H9 (cell line): ENCODE results near the gene ATAD2B. TPM values are rescaled to one million over a fixed set of nuclear protein-coding genes. Genes with fewer than 3 reads are reported as not detected.

ENCODE experiments used
- DNase-seq: peaks from one replicate; pipeline ENCODE4 v3.0.0-alpha.2; 2017
- H2AFZ ChIP-seq: one replicate; pipeline ENCODE4 v1.6.1; 2013; ENCODE audit warnings: mild to moderate bottlenecking, low read length, control low read depth, moderate library complexity
- H2AK5ac ChIP-seq: 2 replicates; pipeline ENCODE4 v1.6.1; 2013; ENCODE audit warnings: low read length, control low read depth, mixed read lengths; ENCODE audit not compliant: insufficient read length
- H2BK120ac ChIP-seq: one replicate; pipeline ENCODE4 v1.6.1; 2013; ENCODE audit warnings: low read depth, mild to moderate bottlenecking, low read length, control low read depth, inconsistent platforms; ENCODE audit not compliant: poor library complexity, severe bottlenecking
- H2BK12ac ChIP-seq: 2 replicates; pipeline ENCODE4 v1.6.1; 2013; ENCODE audit warnings: low read length, control low read depth, mixed read lengths, low read depth; ENCODE audit not compliant: insufficient read length
- H2BK15ac ChIP-seq: 2 replicates; pipeline ENCODE4 v1.6.1; 2013; ENCODE audit warnings: low read depth, low read length, control low read depth
- H2BK20ac ChIP-seq: one replicate; pipeline ENCODE4 v1.6.1; 2013; ENCODE audit warnings: low read depth, mild to moderate bottlenecking, low read length, control low read depth, inconsistent platforms; ENCODE audit not compliant: poor library complexity, severe bottlenecking
- H2BK5ac ChIP-seq: 2 replicates; pipeline ENCODE4 v1.6.1; 2013; ENCODE audit warnings: low read length, control low read depth, mixed read lengths; ENCODE audit not compliant: insufficient read length
- H3K14ac ChIP-seq: 2 replicates; pipeline ENCODE4 v1.6.1; 2013; ENCODE audit warnings: low read length, control low read depth; ENCODE audit not compliant: insufficient read depth
- H3K18ac ChIP-seq: 2 replicates; pipeline ENCODE4 v1.6.1; 2013; ENCODE audit warnings: low read depth, mild to moderate bottlenecking, mixed read lengths, low read length, control low read depth; ENCODE audit not compliant: insufficient read length
- H3K23ac ChIP-seq: 2 replicates; pipeline ENCODE4 v1.6.1; 2013; ENCODE audit warnings: low read length, control low read depth, mixed read lengths, low read depth; ENCODE audit not compliant: insufficient read length
- H3K23me2 ChIP-seq: 2 replicates; pipeline ENCODE4 v1.6.1; 2013; ENCODE audit warnings: low read depth, mild to moderate bottlenecking, mixed read lengths, low read length, control low read depth; ENCODE audit not compliant: insufficient read length, poor library complexity, severe bottlenecking
- H3K27ac ChIP-seq: 2 replicates; pipeline ENCODE4 v1.5.1; 2013; ENCODE audit warnings: low read length, control low read depth, mixed read lengths, low read depth; ENCODE audit not compliant: insufficient read length
- H3K27me3 ChIP-seq: 2 replicates; pipeline ENCODE4 v1.6.1; 2013; ENCODE audit warnings: low read length, control low read depth, inconsistent platforms; ENCODE audit not compliant: insufficient read depth
- H3K4ac ChIP-seq: 2 replicates; pipeline ENCODE4 v1.6.1; 2013; ENCODE audit warnings: low read depth, mild to moderate bottlenecking, control low read depth, inconsistent platforms, low read length, moderate library complexity
- H3K4me1 ChIP-seq: 2 replicates; pipeline ENCODE4 v1.6.1; 2013; ENCODE audit warnings: low read length, control low read depth, inconsistent platforms; ENCODE audit not compliant: insufficient read depth
- H3K4me2 ChIP-seq: 2 replicates; pipeline ENCODE4 v1.6.1; 2013; ENCODE audit warnings: low read length, control low read depth, mixed read lengths; ENCODE audit not compliant: insufficient read length, insufficient read depth
- H3K56ac ChIP-seq: 2 replicates; pipeline ENCODE4 v1.6.1; 2013; ENCODE audit warnings: low read depth, mild to moderate bottlenecking, mixed read lengths, low read length, control low read depth; ENCODE audit not compliant: insufficient read length
- H3K79me1 ChIP-seq: 2 replicates; pipeline ENCODE4 v1.6.1; 2013; ENCODE audit warnings: low read depth, mild to moderate bottlenecking, moderate library complexity, low read length, control low read depth, inconsistent platforms; ENCODE audit not compliant: insufficient read depth, poor library complexity, severe bottlenecking
- H3K79me2 ChIP-seq: 2 replicates; pipeline ENCODE4 v1.6.1; 2013; ENCODE audit warnings: low read length, control low read depth, inconsistent platforms; ENCODE audit not compliant: insufficient read depth
- H3K9ac ChIP-seq: 2 replicates; pipeline ENCODE4 v1.6.1; 2013; ENCODE audit warnings: low read length, control low read depth, mixed read lengths; ENCODE audit not compliant: insufficient read length; ENCODE audit errors: extremely low read depth
- H3K9me3 ChIP-seq: one replicate; pipeline ENCODE4 v1.6.1; 2013; ENCODE audit warnings: low read depth, low read length, inconsistent platforms; ENCODE audit not compliant: control insufficient read depth
- H3T11ph ChIP-seq: one replicate; pipeline ENCODE4 v1.6.1; 2013; ENCODE audit warnings: mild to moderate bottlenecking, low read length, control low read depth, inconsistent platforms
- H4K20me1 ChIP-seq: one replicate; pipeline ENCODE4 v1.6.1; 2013; ENCODE audit not compliant: control insufficient read depth, insufficient read length, insufficient read depth
- H4K5ac ChIP-seq: 2 replicates; pipeline ENCODE4 v1.6.1; 2013; ENCODE audit warnings: low read depth, mild to moderate bottlenecking, mixed read lengths, low read length, control low read depth; ENCODE audit not compliant: insufficient read length
- H4K8ac ChIP-seq: replicated peaks from 2 replicates; pipeline ENCODE4 v1.6.1; 2013; ENCODE audit warnings: low read length, control low read depth, mixed read lengths, low read depth; ENCODE audit not compliant: insufficient read length
- H4K91ac ChIP-seq: 2 replicates; pipeline ENCODE4 v1.6.1; 2013; ENCODE audit warnings: low read depth, mild to moderate bottlenecking, moderate library complexity, mixed read lengths, low read length, control low read depth; ENCODE audit not compliant: insufficient read length
- H3K27ac Mint-ChIP-seq, 3 experiments: 2 replicates in 2 of 3; 3 replicates in 1 of 3; pipeline ENCODE4 v1.8.0; 2020 to 2021; ENCODE audit warnings: mixed read lengths in 3 of 3, mild to moderate bottlenecking in 1 of 3, moderate library complexity in 1 of 3
- H3K27me3 Mint-ChIP-seq: 2 replicates; pipeline ENCODE4 v1.8.0; 2021; ENCODE audit warnings: low read depth, mild to moderate bottlenecking, moderate library complexity, mixed read lengths
- H3K36me3 Mint-ChIP-seq, 3 experiments: 2 replicates in 2 of 3; 3 replicates in 1 of 3; pipeline ENCODE4 v1.8.0; 2020 to 2021; ENCODE audit warnings: low read depth in 3 of 3, mixed read lengths in 3 of 3; ENCODE audit not compliant: insufficient read depth in 1 of 3
- H3K4me1 Mint-ChIP-seq, 2 experiments: 2 replicates each; pipeline ENCODE4 v1.8.0; 2020; ENCODE audit warnings: mixed read lengths in 2 of 2
- H3K4me3 Mint-ChIP-seq, 2 experiments: 2 replicates in 1 of 2; 3 replicates in 1 of 2; pipeline ENCODE4 v1.8.0; 2020 to 2021; ENCODE audit warnings: mild to moderate bottlenecking in 2 of 2, mixed read lengths in 2 of 2, moderate library complexity in 1 of 2
- H3K9me3 Mint-ChIP-seq, 2 experiments: 2 replicates in 1 of 2; 3 replicates in 1 of 2; pipeline ENCODE4 v1.8.0; 2020; ENCODE audit warnings: mild to moderate bottlenecking in 2 of 2, mixed read lengths in 2 of 2, moderate library complexity in 1 of 2
- CTCF ChIP-seq: fragments of 200-600 bp; sonication (generic); conservative IDR thresholded peaks from 3 replicates; pipeline ENCODE4 v1.8.0; 2021; ENCODE audit warnings: antibody characterized with exemption, mild to moderate bottlenecking
- WGBS: extraction: QIAGEN DNeasy Blood & Tissue Kit; methylation state at CpG from one replicate; pipeline ENCODE4 v1.1.7; 2013; ENCODE audit warnings: missing lambda C conversion rate, low lambda C conversion rate, mixed read lengths; ENCODE audit not compliant: insufficient read length; ENCODE audit errors: extremely low coverage; 5-methylcytosine and 5-hydroxymethylcytosine counted together
- total RNA-seq: library from RNA; stranded (reverse); gene quantifications from 2 replicates; pipeline ENCODE4 v1.2.1, GENCODE V29; 2021

ATAD2B gene
- total RNA-seq, 1 experiment from 2014 or later = 21.4 TPM

- WGBS = no CpG with 5 or more reads among the region's 9 CpGs
- Histone ChIP-seq H3K79me2 (no peaks in the 10 kb centered on the region), H3K23me2 (no peaks in the 10 kb centered on the region), H3K27me3 (no peaks in the 10 kb centered on the region), H2BK15ac (no peak overlapping the region), H4K20me1 (no peaks in the 10 kb centered on the region), H3K4me2 (no peak overlapping the region), H3K23ac (no peak overlapping the region), H3K9ac (no peak overlapping the region), H3K4ac (no peak overlapping the region), H4K91ac (no peak overlapping the region), H4K8ac (no peak overlapping the region), H2BK120ac (no peak overlapping the region), H2AK5ac (no peak overlapping the region), H3K56ac (no peak overlapping the region), H3K14ac (no peak overlapping the region), H3K18ac (no peak overlapping the region), H2BK12ac (no peak overlapping the region), H3K9me3 (no peaks in the 10 kb centered on the region), H3T11ph (no peak overlapping the region), H4K5ac (no peak overlapping the region), H2BK5ac (no peak overlapping the region), H3K27ac (no peak overlapping the region), H3K4me1 (no peaks in the 10 kb centered on the region), H3K79me1 (no peaks in the 10 kb centered on the region), H2BK20ac (no peak overlapping the region), H2AFZ (no peak overlapping the region)
- H3K27me3 Mint-ChIP-seq = no peaks in the 10 kb centered on the region
- no peak overlapping the region for H3K27ac Mint-ChIP-seq
- H3K4me1 Mint-ChIP-seq = no peaks in the 10 kb centered on the region
- peaks cover 4 to 5% of the 10 kb centered on the region in 2 experiments; a peak in 4 of 5 replicates for H3K9me3 Mint-ChIP-seq
- no peak for TF ChIP-seq CTCF
- peaks cover 29 to 47% (median 35%) of the 10 kb centered on the region in 3 experiments for H3K36me3 Mint-ChIP-seq
- H3K4me3 Mint-ChIP-seq = no peak overlapping the region
- no peak for DNase-seq
These were observed 89.9 kb downstream of the ATAD2B start for GRCh38 chr2:23836971-23837565.
